Neural progenitor cell (in vitro differentiated cells): Measurements from ENCODE around the gene KCNK3. TPM values are rescaled to one million over a fixed set of nuclear protein-coding genes. Genes with fewer than 3 reads are reported as not detected.
A peak's percentile ranks its signal among the peaks of the same experiment; 100 is the strongest.
"Not testable (repeated sequence)": the region's sequence is repeated elsewhere in the genome, so short reads cannot be mapped to it uniquely, and the experiment has no call there.

ENCODE experiments used
- DNase-seq: peaks from one replicate; pipeline ENCODE4 v3.0.0-alpha.2; 2016; ENCODE audit warnings: low spot score
- H2AFZ ChIP-seq: fragments of 200-600 bp; sonication (generic); replicated peaks from 2 replicates; pipeline ENCODE4 v1.6.1; 2016; ENCODE audit warnings: antibody characterized with exemption
- H3F3A ChIP-seq: fragments of 200-600 bp; sonication (generic); 2 replicates; pipeline ENCODE4 v1.6.1; 2016; ENCODE audit warnings: antibody characterized with exemption, low read depth
- H3K27ac ChIP-seq: fragments of 200-600 bp; sonication (generic); 2 replicates; pipeline ENCODE4 v1.5.1; 2016; ENCODE audit warnings: mild to moderate bottlenecking
- H3K27me3 ChIP-seq: fragments of 200-600 bp; sonication (generic); 2 replicates; pipeline ENCODE4 v1.6.1; 2016; ENCODE audit warnings: mild to moderate bottlenecking, moderate library complexity
- H3K36me3 ChIP-seq: fragments of 200-600 bp; sonication (generic); 2 replicates; pipeline ENCODE4 v1.5.1; 2016
- H3K4me1 ChIP-seq: fragments of 200-600 bp; sonication (generic); 2 replicates; pipeline ENCODE4 v1.6.1; 2016; ENCODE audit warnings: mixed run types
- H3K4me2 ChIP-seq: fragments of 200-600 bp; sonication (generic); 2 replicates; pipeline ENCODE4 v1.6.1; 2016
- H3K4me3 ChIP-seq: fragments of 200-600 bp; sonication (generic); 2 replicates; pipeline ENCODE4 v1.5.1; 2016
- H3K79me2 ChIP-seq: fragments of 200-600 bp; sonication (generic); 2 replicates; pipeline ENCODE4 v1.6.1; 2016; ENCODE audit warnings: low read depth
- H3K9ac ChIP-seq: fragments of 200-600 bp; sonication (generic); 2 replicates; pipeline ENCODE4 v1.6.1; 2016
- H3K9me3 ChIP-seq: fragments of 200-600 bp; sonication (generic); 2 replicates; pipeline ENCODE4 v1.5.1; 2016; ENCODE audit warnings: low read depth
- H4K20me1 ChIP-seq: fragments of 200-600 bp; sonication (generic); 2 replicates; pipeline ENCODE4 v1.6.1; 2016; ENCODE audit warnings: low read depth
- H3K27ac Mint-ChIP-seq: 3 replicates; pipeline ENCODE4 v1.8.0; 2021; ENCODE audit warnings: mixed read lengths
- H3K27me3 Mint-ChIP-seq: 2 replicates; pipeline ENCODE4 v1.8.0; 2022; ENCODE audit warnings: low read depth, mild to moderate bottlenecking, inconsistent platforms, moderate library complexity, mixed read lengths; ENCODE audit not compliant: insufficient read depth
- H3K36me3 Mint-ChIP-seq: 3 replicates; pipeline ENCODE4 v1.8.0; 2021; ENCODE audit warnings: mixed read lengths
- H3K4me1 Mint-ChIP-seq: 3 replicates; pipeline ENCODE4 v1.8.0; 2021; ENCODE audit warnings: mixed read lengths
- H3K4me3 Mint-ChIP-seq: 3 replicates; pipeline ENCODE4 v1.8.0; 2021; ENCODE audit warnings: mild to moderate bottlenecking, moderate library complexity, mixed read lengths
- H3K9me3 Mint-ChIP-seq: 3 replicates; pipeline ENCODE4 v1.8.0; 2020; ENCODE audit warnings: mixed read lengths
- CTCF ChIP-seq: fragments of 200-600 bp; sonication (generic); IDR thresholded peaks from 2 replicates; pipeline ENCODE4 v1.5.1; 2017; ENCODE audit warnings: antibody characterized with exemption, mild to moderate bottlenecking
- EZH2 ChIP-seq: fragments of 200-600 bp; sonication (generic); IDR thresholded peaks from 2 replicates; pipeline ENCODE4 v1.6.1; 2017; ENCODE audit warnings: antibody characterized with exemption, mild to moderate bottlenecking, moderate library complexity
- EZH2phosphoT487 ChIP-seq: fragments of 200-600 bp; sonication (generic); IDR thresholded peaks from 2 replicates; pipeline ENCODE4 v1.6.1; 2017; ENCODE audit warnings: antibody characterized with exemption
- total RNA-seq: library from RNA; depleted of rRNA; stranded (reverse); fragments of >200 nt; gene quantifications from 2 replicates; pipeline ENCODE4 v1.2.3, GENCODE V29; 2015; ENCODE audit warnings: low replicate concordance

The KCNK3 gene
- total RNA-seq, 1 donor from 2014 or later, result not detected

DNA sequence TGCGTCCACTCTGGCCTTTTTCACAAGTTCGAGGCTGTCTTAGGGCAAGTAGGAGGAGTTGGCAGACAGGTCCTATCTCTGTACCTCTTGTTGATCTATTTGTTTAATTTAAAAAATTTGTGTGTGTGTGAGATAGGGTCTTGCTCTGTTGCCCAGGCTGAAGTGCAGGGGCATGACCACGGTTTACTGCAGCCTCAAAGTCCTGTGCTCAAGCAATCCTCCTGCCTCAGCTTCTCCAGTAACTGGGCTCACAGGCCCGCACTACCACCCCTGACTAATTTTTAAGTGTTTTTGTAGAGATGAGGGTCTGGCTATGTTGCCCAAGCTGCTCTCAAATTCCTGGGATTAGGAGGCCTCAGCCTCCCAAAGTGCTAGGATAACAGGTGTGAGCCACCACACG is 67.3 kb downstream of the KCNK3 start:
- peaks cover 16% of the 10 kb centered on the region for H3K27me3 Mint-ChIP-seq
- peaks cover 49% of the 10 kb centered on the region for H3K4me1 Mint-ChIP-seq
- H3K4me3 ChIP-seq, result no peak overlapping the region
- H3K4me1 ChIP-seq, result peaks cover 16% of the 10 kb centered on the region
- no peak overlapping the region for H2AFZ ChIP-seq
- DNase-seq, result no peak
- H3K27me3 ChIP-seq, result peaks cover 3% of the 10 kb centered on the region
- H3K36me3 Mint-ChIP-seq, result peaks cover under 1% of the 10 kb centered on the region
- no peak overlapping the region for H3K27ac ChIP-seq
- no peaks in the 10 kb centered on the region for H3K9me3 Mint-ChIP-seq
- H3K36me3 ChIP-seq, result no peaks in the 10 kb centered on the region
- no peaks in the 10 kb centered on the region for H3K9me3 ChIP-seq
- peaks cover 18% of the 10 kb centered on the region for H3F3A ChIP-seq
- peaks cover 4% of the 10 kb centered on the region for H3K79me2 ChIP-seq
- TF ChIP-seq CTCF (no peak), EZH2 (no peak), EZH2phosphoT487 (no peak)
- H3K4me2 ChIP-seq, result no peak overlapping the region
- no peaks in the 10 kb centered on the region for H4K20me1 ChIP-seq
- H3K4me3 Mint-ChIP-seq, result no peak overlapping the region
- H3K27ac Mint-ChIP-seq, result no peak overlapping the region
- H3K9ac ChIP-seq, result no peak overlapping the region

DNA sequence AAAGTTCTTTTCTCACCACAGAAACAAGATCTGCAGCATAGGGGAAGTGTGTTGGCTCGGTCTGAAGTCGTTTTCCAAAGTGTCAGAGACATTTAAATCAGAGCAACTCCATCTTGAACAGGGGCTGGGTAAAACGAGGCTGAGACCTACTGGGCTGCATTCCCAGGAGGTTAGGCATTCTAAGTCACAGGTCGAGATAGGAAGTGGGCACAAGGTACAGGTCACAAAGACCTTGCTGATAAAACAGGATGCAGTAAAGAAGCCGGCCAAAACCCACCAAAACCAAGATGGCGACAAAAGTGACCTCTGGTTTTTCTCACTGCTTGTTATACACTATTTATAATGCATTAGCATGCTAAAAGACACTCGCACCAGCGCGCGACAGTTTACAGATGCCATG is 68.5 kb downstream of the KCNK3 start:
- H3K9me3 Mint-ChIP-seq, H3K27me3 ChIP-seq, H2AFZ ChIP-seq, H3K9me3 ChIP-seq, H3K4me3 Mint-ChIP-seq, H3F3A ChIP-seq, H3K36me3 Mint-ChIP-seq, H4K20me1 ChIP-seq, H3K4me3 ChIP-seq, H3K36me3 ChIP-seq, H3K4me2 ChIP-seq, H3K9ac ChIP-seq, DNase-seq, H3K27ac ChIP-seq, H3K4me1 ChIP-seq: not testable (repeated sequence)
- Mint-ChIP-seq H3K27ac (peak overlapping the region; percentile 6), H3K27me3 (peaks cover 13% of the 10 kb centered on the region), H3K4me1 (peaks cover 48% of the 10 kb centered on the region)
- peaks cover 10% of the 10 kb centered on the region for H3K79me2 ChIP-seq

DNA sequence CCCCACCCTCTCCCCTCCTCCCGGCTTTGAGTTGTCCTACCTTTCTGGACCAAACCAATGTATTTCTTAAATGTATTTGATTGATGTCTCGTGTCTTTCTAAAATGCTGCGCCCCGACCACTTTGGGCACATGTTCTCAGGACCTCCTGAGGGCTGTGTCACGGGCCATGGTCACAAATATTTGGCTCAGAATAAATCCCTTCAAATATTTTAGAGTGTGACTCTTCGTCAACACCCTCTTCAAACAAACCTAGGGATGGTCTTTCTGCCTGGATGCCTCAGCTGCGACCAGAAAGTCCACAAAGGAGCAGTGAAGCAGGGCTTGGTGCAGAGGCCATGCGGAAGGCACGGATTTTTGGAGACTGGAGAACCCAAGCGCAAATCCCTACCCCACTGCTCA is 70.5 kb downstream of the KCNK3 start:
- Histone ChIP-seq H3F3A (peaks cover 7% of the 10 kb centered on the region), H2AFZ (no peak overlapping the region), H4K20me1 (peaks cover 11% of the 10 kb centered on the region), H3K36me3 (no peaks in the 10 kb centered on the region), H3K9ac (no peak overlapping the region), H3K79me2 (peaks cover 10% of the 10 kb centered on the region), H3K27ac (no peak overlapping the region), H3K4me1 (peaks cover 11% of the 10 kb centered on the region), H3K4me3 (no peak overlapping the region), H3K4me2 (no peak overlapping the region), H3K9me3 (no peaks in the 10 kb centered on the region), H3K27me3 (no peaks in the 10 kb centered on the region)
- peak overlapping the region; percentile 72 for H3K27ac Mint-ChIP-seq
- H3K9me3 Mint-ChIP-seq, result no peaks in the 10 kb centered on the region
- TF ChIP-seq EZH2phosphoT487 (no peak), CTCF (no peak), EZH2 (no peak)
- peaks cover 42% of the 10 kb centered on the region for H3K4me1 Mint-ChIP-seq
- H3K4me3 Mint-ChIP-seq, result peak overlapping the region; percentile 91
- DNase-seq, result no peak
- H3K27me3 Mint-ChIP-seq, result peaks cover 9% of the 10 kb centered on the region
- H3K36me3 Mint-ChIP-seq, result peaks cover 1% of the 10 kb centered on the region

GRCh38 chr2:26764078-26764887 is 71.8 kb downstream of the KCNK3 start, which contains the start of gene SLC35F6:
Gene SLC35F6, plus strand, starts transcription at chr2:26764284. Its CDS starts 66 bp downstream, at chr2:26764350.
- Mint-ChIP-seq H3K36me3 (peaks cover 1% of the 10 kb centered on the region), H3K4me1 (peaks cover 31% of the 10 kb centered on the region), H3K9me3 (no peaks in the 10 kb centered on the region), H3K27ac (peak within 1 kb of the TSS; percentile 72), H3K27me3 (peaks cover 9% of the 10 kb centered on the region), H3K4me3 (peak within 1 kb of the TSS; percentile 91)
- Histone ChIP-seq H2AFZ (peak within 1 kb of the TSS; percentile 77), H3K4me1 (peaks cover 11% of the 10 kb centered on the region), H3K79me2 (peaks cover 10% of the 10 kb centered on the region), H3K4me3 (peak within 1 kb of the TSS; percentile 64), H4K20me1 (peaks cover 18% of the 10 kb centered on the region), H3F3A (peaks cover 7% of the 10 kb centered on the region), H3K36me3 (no peaks in the 10 kb centered on the region), H3K9ac (peak within 1 kb of the TSS; percentile 8), H3K4me2 (peak within 1 kb of the TSS; percentile 88), H3K9me3 (no peaks in the 10 kb centered on the region), H3K27ac (no peak within 1 kb of the TSS), H3K27me3 (no peaks in the 10 kb centered on the region)
- TF ChIP-seq EZH2phosphoT487 (no peak), CTCF (no peak), EZH2 (no peak)
- DNase-seq, result peak; percentile 89
